ENCODE results near the gene GRK2.
"Not testable (repeated sequence)": the region's sequence is repeated elsewhere in the genome, so short reads cannot be mapped to it uniquely, and the experiment has no call there.

Gene GRK2

GRCh38 chr11:67266449-67267187 lies at the start of gene GRK2:
Gene GRK2 (plus strand): TSS chr11:67266473. CDS start chr11:67266700, 227 bp downstream.
- DNase-seq = peak; percentile 54

GRCh38 chr11:67227726-67228125 lies 38.5 kb upstream of the GRK2 start:
- no peak for DNase-seq

- no peak for DNase-seq
These were observed 35.9 kb upstream of the GRK2 start for GRCh38 chr11:67230406-67230805.

DNA sequence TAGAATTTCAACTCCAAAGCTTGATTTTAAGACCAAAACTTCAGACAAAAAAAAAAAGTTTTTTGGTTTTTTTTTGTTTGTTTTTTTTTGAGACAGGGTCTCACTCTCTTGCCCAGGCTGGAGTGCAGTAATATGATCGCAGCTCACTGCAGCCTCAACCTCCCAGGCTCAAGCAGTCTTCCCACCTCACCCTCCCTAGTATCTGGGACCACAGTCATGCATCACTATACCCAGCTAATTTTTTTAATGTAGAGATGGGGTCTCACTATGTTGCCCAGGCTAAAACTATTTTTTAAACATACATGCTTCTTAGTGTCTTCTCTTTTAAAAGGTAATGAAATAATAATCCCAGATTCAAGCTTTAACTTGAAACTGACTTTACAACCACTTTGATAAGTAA lies 35.4 kb upstream of the GRK2 start:
- DNase-seq = no peak

DNA sequence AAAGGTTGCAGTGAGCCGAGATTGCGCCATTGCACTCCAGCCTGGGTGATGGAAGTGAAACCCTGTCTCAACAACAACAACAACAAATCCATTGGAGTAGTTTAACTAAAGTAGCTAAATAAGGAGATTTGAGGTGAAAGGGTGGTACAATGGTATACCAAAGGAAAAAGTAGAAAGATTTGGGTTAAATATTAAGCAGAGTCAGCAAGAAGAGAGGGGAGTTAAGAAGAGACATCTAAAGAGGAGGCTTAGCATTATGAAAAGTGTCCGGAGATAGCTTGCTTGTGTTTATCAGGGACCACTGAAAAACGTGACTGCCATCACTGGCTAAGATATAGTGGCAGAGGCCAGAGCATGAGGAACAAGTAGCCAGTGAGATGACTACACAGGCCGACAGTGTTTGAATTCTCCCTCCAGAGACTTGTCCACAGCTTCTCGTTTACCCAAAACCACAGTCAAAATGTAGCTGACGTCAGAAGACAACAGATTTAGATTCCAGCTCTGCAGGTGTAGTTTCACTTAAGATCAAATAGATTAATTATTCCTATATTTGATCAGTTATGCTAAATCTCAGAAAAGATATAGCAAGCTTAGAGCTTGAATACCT lies 32.6 kb upstream of the GRK2 start:
- no peak for DNase-seq

- DNase-seq = not testable (repeated sequence)
These were observed 31.7 kb upstream of the GRK2 start for GRCh38 chr11:67234571-67234970.

GRCh38 chr11:67237574-67237973 lies 28.7 kb upstream of the GRK2 start:
- no peak for DNase-seq

GRCh38 chr11:67238894-67239782 lies 27.1 kb upstream of the GRK2 start:
- no peak for DNase-seq

DNA sequence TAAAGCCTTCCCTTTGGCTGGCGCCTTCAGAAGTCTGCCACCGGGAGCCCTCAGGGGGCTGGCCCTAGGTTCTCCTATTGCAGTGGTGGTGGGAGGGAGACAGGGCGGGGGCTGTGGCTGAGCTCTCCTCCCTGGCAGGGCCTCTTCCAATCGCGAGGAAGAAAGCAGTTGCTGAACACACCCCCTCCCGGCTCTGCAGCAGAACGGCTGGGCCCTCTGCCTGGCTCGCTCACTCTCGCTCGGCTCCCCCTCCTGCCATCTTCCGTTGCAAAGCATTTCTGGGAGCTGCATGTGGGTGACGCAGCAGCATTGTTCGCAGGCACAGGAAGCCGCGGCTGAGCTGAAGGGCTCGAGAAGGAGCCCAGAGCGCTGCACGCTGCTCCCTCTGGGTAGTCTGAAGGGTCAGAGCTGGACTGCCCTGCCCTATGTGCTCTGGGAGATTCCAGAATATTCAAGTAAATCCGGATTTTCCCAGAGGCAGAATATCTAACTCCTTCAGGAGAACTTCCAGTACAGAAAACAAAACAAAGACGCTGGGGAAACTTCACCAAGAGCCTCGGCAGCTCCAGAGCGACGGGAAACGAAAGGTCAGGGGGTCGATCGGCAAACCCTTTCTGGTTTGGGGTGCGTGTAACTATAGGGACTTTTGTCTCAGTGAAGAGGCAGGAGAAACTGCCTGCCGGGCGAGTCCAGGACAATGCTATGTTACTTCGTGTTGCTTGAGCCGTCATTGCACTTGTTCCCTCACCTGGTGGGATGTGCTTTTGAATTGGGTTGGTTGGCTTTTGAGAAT lies 26.3 kb upstream of the GRK2 start:
- peak; percentile 99 for DNase-seq

- DNase-seq = no peak
These were observed 25.5 kb upstream of the GRK2 start for GRCh38 chr11:67240576-67241389.

- DNase-seq = no peak
These were observed 23.7 kb upstream of the GRK2 start for GRCh38 chr11:67242548-67242947.

DNA sequence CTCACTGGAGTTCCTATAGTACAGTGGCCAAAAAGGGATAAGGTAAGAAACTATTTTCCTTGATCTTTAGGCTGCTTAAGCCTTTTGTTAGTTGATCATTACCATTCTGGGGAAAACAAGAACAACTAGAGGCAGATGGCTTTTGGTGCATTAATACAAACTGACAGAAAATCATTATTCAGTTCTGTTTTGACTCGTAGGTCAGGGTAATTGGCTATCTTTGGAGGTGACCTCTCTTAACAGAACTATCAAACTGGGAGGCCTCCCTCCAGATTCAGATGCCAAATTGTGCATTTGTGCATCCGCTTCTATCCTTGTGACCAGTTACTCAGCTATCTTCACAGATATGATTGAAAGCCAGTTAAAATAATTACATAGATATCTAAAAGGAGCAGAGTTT lies 23.2 kb upstream of the GRK2 start:
- no peak for DNase-seq

DNA sequence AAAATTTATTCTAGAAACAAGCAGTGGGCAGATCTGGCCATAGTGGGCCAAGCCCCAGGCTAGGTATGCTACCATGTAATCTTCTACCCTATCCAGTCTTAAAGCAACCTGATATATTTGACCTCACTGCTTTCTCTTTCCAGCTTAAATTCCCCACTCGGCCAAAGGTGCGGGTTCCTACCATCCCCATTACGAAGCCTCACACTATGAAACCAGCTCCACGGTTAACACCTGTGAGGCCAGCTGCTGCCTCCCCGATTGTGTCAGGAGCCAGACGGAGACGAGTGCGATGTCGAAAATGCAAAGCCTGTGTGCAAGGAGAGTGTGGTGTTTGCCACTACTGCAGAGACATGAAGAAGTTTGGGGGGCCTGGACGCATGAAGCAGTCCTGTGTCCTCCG lies 21.2 kb upstream of the GRK2 start:
- DNase-seq = no peak

- DNase-seq = no peak
These were observed 18.2 kb upstream of the GRK2 start for GRCh38 chr11:67247946-67248550.

DNA sequence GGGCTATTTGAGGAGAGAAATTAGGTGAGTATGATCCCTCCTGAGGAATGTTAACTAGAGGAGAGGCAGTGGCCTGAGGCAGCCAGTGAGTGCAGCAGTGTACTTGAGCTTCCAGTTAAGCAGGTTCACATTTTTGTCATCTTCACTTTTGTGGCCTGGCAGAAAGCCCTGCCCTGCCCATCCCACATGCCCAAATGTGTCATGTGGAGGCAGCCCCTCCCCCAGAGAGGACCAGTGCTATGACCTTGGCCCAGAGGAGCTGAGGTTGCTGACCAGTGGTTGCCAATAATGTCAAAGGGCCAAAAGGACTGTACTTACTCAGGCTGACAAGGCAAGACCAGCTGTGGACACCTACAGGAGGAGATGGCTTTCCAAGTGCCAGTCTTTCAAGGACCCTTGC lies 17.6 kb upstream of the GRK2 start:
- DNase-seq = no peak

DNA sequence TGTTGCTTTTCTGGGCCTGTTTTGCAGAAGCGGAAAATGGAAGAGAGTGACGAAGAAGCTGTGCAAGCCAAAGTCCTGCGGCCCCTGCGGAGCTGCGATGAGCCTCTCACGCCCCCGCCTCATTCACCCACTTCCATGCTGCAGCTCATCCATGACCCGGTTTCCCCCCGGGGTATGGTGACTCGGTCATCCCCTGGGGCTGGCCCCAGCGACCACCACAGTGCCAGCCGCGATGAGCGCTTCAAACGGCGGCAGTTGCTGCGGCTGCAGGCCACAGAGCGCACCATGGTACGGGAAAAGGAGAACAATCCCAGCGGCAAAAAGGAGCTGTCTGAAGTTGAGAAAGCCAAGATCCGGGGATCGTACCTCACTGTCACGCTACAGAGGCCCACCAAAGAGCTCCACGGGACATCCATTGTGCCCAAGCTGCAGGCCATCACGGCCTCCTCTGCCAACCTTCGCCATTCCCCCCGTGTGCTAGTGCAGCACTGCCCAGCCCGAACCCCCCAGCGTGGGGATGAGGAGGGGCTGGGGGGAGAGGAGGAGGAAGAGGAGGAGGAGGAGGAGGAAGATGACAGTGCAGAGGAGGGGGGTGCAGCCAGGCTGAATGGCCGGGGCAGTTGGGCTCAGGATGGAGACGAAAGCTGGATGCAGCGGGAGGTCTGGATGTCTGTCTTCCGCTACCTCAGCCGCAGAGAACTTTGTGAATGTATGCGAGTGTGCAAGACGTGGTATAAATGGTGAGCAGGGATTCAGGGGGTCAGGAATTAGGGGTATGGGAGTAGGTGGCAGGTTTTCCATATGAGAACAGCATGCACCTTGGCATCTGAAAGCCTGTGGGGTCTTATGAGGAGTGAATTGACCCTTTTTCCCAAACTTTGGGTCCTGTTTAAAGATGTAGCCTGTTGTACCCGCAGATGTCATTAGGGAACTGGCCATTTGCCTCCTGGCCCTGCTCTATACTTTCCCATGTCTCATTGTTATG lies 15.9 kb upstream of the GRK2 start:
- no peak for DNase-seq

- no peak for DNase-seq
These were observed 14.4 kb upstream of the GRK2 start for GRCh38 chr11:67251841-67252240.

DNA sequence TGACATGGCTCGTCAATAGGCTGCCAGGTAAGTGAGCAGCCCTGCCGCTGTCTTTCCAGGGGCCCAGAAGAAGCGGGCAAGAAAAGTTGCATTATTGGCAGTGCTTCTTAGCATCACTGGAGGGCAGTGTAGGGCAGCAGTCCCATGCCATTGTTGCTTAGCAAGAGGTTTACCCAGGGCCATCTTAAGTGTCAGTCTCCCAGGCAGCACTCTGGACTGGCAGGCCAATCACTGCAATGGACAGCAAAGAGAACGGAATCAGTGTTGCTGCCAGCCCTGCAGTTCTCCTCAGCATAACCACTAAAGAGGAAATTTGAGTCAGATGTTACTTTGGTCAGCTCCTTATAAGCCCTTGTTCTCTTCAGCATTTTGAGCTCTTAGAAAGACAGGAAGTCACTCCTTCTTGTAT lies 13.4 kb upstream of the GRK2 start:
- DNase-seq = no peak

- no peak for DNase-seq
These were observed 12.2 kb upstream of the GRK2 start for GRCh38 chr11:67253872-67254624.

GRCh38 chr11:67254798-67255197 lies 11.5 kb upstream of the GRK2 start:
- DNase-seq = no peak

Measured in NCI-H1092 treated with DMSO at 0.1 percent for 48 hours (cell line).